ENCODE data around the gene CUX1.

DNA sequence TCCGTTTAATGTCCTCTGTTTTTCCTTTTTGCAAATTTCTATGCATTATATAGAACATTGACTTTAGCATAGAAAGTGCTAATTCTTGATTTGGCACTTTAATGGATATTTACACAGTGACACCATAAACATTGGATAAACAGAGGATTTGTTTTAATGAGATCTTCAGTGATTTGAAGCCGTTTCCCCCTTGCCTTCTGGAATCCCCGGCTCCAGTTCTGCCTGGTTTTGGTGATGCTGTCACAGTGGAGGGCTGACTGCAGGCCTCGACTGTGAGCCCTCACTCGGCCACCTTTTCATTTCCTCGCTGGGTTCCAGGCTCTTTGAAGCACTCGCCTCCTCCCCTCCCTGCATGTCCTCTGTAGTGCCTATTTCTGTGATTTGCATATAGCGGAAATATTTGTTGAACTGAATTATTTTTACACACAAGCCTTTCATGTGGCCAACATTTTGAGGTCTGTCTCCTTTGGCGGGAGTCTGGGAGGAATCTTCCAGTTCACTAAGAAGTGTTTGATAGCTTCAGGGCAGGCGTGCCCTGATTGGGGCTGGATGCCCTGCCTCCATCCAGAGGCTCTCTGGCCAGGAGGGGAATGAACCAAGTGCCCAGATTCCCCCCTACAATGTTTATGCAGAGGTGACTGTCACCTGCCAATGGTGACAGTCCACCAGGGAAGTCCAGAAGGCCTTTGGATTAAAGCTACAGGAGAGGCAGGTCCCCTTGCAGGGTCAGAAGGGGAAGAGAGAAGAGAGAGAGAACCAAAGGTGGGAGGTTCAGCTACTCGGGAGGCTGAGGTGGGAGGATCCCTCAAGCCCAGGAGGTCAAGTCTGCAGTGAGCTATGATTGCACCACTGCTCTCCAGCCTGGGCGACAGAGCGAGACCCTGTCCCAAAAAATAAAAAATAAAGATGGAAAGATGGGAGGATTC, 67.5 kb downstream of the CUX1 start:
- TF ChIP-seq, protein P1, sequence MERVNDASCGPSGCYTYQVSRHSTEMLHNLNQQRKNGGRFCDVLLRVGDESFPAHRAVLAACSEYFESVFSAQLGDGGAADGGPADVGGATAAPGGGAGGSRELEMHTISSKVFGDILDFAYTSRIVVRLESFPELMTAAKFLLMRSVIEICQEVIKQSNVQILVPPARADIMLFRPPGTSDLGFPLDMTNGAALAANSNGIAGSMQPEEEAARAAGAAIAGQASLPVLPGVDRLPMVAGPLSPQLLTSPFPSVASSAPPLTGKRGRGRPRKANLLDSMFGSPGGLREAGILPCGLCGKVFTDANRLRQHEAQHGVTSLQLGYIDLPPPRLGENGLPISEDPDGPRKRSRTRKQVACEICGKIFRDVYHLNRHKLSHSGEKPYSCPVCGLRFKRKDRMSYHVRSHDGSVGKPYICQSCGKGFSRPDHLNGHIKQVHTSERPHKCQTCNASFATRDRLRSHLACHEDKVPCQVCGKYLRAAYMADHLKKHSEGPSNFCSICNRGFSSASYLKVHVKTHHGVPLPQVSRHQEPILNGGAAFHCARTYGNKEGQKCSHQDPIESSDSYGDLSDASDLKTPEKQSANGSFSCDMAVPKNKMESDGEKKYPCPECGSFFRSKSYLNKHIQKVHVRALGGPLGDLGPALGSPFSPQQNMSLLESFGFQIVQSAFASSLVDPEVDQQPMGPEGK (CRISPR knock-in tag; IDR thresholded peaks at IDR 0.05; ENCODE audit: borderline replicate concordance) = no peak
- TF ChIP-seq BACH2 (CRISPR knock-in tag; IDR thresholded peaks at IDR 0.05; ENCODE audit: borderline replicate concordance) (no peak), GLIS3 (CRISPR knock-in tag; IDR thresholded peaks at IDR 0.05) (no peak), OSR1 (CRISPR knock-in tag; IDR thresholded peaks at IDR 0.05) (no peak), ZNF565 (CRISPR knock-in tag; conservative IDR thresholded peaks at IDR 0.05; ENCODE audit: low read depth) (no peak), ESRRG (CRISPR knock-in tag; IDR thresholded peaks at IDR 0.05) (no peak), ZFP30 (CRISPR knock-in tag; IDR thresholded peaks at IDR 0.05) (no peak)

Measured in SK-N-SH treated with all-trans-retinoic acid at 6 μM for 48 hours (cell line).